GM12878 (cell line): ENCODE data around the gene GPR52.

Experiments used
- ESRRA ChIP-seq: IDR thresholded peaks from 2 replicates; pipeline ENCODE4 v1.6.1; 2012; ENCODE audit warnings: mild to moderate bottlenecking, low read length, improper control_type of control experiment
- EZH2 ChIP-seq: IDR thresholded peaks from 2 replicates; pipeline ENCODE4 v1.6.1; 2012; ENCODE audit warnings: low read depth, mild to moderate bottlenecking, control low read depth, inconsistent platforms, low read length, borderline replicate concordance; ENCODE audit not compliant: control insufficient read depth
- POLR2A ChIP-seq: IDR thresholded peaks from 2 replicates; pipeline ENCODE4 v1.6.1; 2011; ENCODE audit warnings: low read depth, mild to moderate bottlenecking, low read length
- USF2 ChIP-seq: IDR thresholded peaks from 2 replicates; pipeline ENCODE4 v1.6.1; 2011; ENCODE audit warnings: low read depth, low read length, improper control_type of control experiment, borderline replicate concordance

DNA sequence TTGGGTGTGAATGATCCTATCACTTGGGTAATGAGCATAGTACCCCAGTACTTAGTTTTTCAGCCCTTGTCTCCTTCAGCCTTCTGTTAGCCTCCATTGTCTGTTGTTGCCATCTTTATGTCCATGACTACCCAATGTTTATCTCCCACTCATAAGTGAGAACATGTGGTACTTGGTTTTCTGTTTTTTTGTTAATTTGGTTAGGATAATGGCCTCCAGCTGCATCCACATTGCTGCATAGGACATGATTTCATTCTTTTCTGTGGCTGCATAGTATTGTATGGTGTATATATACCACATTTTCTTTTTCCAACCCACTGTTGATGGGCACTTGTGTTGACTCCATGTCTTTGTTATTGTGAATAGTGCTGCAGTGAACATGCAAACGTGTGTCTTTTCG is 39.6 kb upstream of the GPR52 start:
- no peak for TF ChIP-seq EZH2
- no peak for TF ChIP-seq POLR2A
- no peak for TF ChIP-seq USF2
- TF ChIP-seq ESRRA: no peak
